Heart right ventricle (tissue), 16 donors: ENCODE results near the gene SLC25A33. TPM values are rescaled to one million over a fixed set of nuclear protein-coding genes. Genes with fewer than 3 reads are reported as not detected.

ENCODE experiments used
- ATAC-seq, 8 donors: fragments of 200-7000 bp; cut with Tn5 transposase; one replicate each; pipeline ENCODE4 v1.9.1; 2020; ENCODE audit warnings: mild to moderate bottlenecking in 8 of 8, moderate library complexity in 8 of 8, moderate number of reproducible peaks in 1 of 8
- DNase-seq, 2 donors: peaks; one replicate each; pipeline ENCODE4 v3.0.0-alpha.2; 2020
- H3K27ac ChIP-seq, 10 donors: fragments of 200-600 bp; sonication (generic) in 2 of 10; one replicate each; pipeline versions ENCODE4 v1.5.0 to v1.8.0; 2020 to 2022; ENCODE audit warnings: mild to moderate bottlenecking in 3 of 10
- H3K27me3 ChIP-seq, 7 donors: fragments of 200-600 bp; one replicate each; pipeline ENCODE4 v1.8.0; 2021 to 2022; ENCODE audit warnings: mild to moderate bottlenecking in 2 of 7
- H3K36me3 ChIP-seq, 9 donors: fragments of 200-600 bp; sonication (generic) in 1 of 9; one replicate each; pipeline versions ENCODE4 v1.5.0 to v1.8.0; 2020 to 2022; ENCODE audit warnings: mild to moderate bottlenecking in 2 of 9
- H3K4me1 ChIP-seq, 9 donors: fragments of 200-600 bp; sonication (generic) in 1 of 9; one replicate each; pipeline versions ENCODE4 v1.5.0 to v1.8.0; 2020 to 2022; ENCODE audit warnings: mild to moderate bottlenecking in 4 of 9
- H3K4me3 ChIP-seq, 10 donors: fragments of 200-600 bp; sonication (generic) in 2 of 10; one replicate each; pipeline versions ENCODE4 v1.5.0 to v1.8.0; 2020 to 2022; ENCODE audit warnings: mild to moderate bottlenecking in 7 of 10, moderate library complexity in 2 of 10
- H3K9me3 ChIP-seq, 11 donors: fragments of 200-600 bp in 10 of 11; sonication (generic) in 2 of 11; one replicate each; pipeline versions ENCODE4 v1.5.0 to v1.8.0; 2013 to 2022; ENCODE audit warnings: mild to moderate bottlenecking in 2 of 11, control low read depth in 1 of 11, moderate library complexity in 1 of 11
- WGBS, 2 donors: extraction: QIAGEN DNeasy Blood & Tissue Kit; methylation state at CpG; one replicate each; pipeline ENCODE4 v1.1.7; 2013; ENCODE audit warnings: inconsistent platforms in 1 of 2; 5-methylcytosine and 5-hydroxymethylcytosine counted together
- intact Hi-C, 10 donors: fragments of 100-400 bp; cut with DNase I; formaldehyde crosslinking; loops; one replicate each; pipeline versions ENCODE4 v1.11.1 to v1.14.2; 2022
- long read RNA-seq, 3 donors: library from polyadenylated mRNA; unstranded; transcript quantifications; one replicate each; pipeline ENCODE4 v2.0.0, GENCODE V29; 2020 to 2021
- polyA plus RNA-seq, 2 donors: library from polyadenylated mRNA; stranded (reverse); fragments of 200-250 nt; gene quantifications; one replicate each; pipeline ENCODE4 v1.2.3, GENCODE V29; 2013
- total RNA-seq, 10 donors: library from RNA; stranded (reverse); fragmentation: NEBNext Ultra II Directional in 3 of 10; extraction: Animal tissue kit (Norgen Biotek cat#: 25700) in 3 of 10; gene quantifications; one replicate each; pipeline versions ENCODE4 v1.2.1 to v1.2.4, GENCODE V29; 2021 to 2023
- TF ChIP-seq, protein P1 (sequence below), 9 donors: fragments of 200-600 bp; sonication (generic) in 2 of 9; IDR thresholded peaks; one replicate each; pipeline versions ENCODE4 v1.5.0 to v1.8.0; 2021 to 2022; ENCODE audit warnings: antibody characterized with exemption in 9 of 9, mild to moderate bottlenecking in 5 of 9, moderate library complexity in 1 of 9
- donor health status: Arrhythmogenic right ventricular cardiomyopathy.
- donor health status: ischemic (EF 13 %, LVEDD 7.1; RV severe dilation, severe dysfunction).
- donor health status: healthy with polysubstance abuse.
- donor health status: DM: no; HTN: yes; CAD: no.
- donor health status: DM: no; HTN: no; CAD: no.
- donor health status: ischemic (EF 25% LVEDD 6.9; RV normal size, moderate dysfunction).
- donor health status: ischemic (EF 25% LVEDD 5.7; RV mildly dilated, moderate dysfunction).
- donor health status: healthy.
- donor health status: DM: yes; HTN: yes; CAD: no.
- donor health status: Ischemic cardiomyopathy.
- donor health status: ischemic (EF 35%, LVEDD 5.7; RV mildly dilated, moderate dysfunction).
- donor health status: nonischemic (EF 11% LVEDD 7.7; RV severe dilation, severe dysfunction).
- donor health status: DM: yes; HTN: yes; CAD: no.
- donor health status: PGD.
- donor health status: ischemic (EF 29% LVEDD 5.4; RV normal size, mild dysfunction).
- donor health status: nonischemic (EF 23%, LVEDD 6.1; RV moderate dilation, normal function).

SLC25A33 gene, protein sequence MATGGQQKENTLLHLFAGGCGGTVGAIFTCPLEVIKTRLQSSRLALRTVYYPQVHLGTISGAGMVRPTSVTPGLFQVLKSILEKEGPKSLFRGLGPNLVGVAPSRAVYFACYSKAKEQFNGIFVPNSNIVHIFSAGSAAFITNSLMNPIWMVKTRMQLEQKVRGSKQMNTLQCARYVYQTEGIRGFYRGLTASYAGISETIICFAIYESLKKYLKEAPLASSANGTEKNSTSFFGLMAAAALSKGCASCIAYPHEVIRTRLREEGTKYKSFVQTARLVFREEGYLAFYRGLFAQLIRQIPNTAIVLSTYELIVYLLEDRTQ
- 1 to 10 TPM; 2.8 to 7.7 (median 5.4) TPM for total RNA-seq
- 1 to 10 TPM; 2.9 to 5.7 TPM for polyA plus RNA-seq
- long read RNA-seq, donor 1, transcript SLC25A33-201 (7 exons, 3,854 nt), result major isoform, 5 of 7 reads
- long read RNA-seq, donor 1, partial matches to known transcripts, result 0 of 7 reads
- long read RNA-seq, donor 1, other reads (novel, unspliced or antisense), result 2 of 7 reads
- long read RNA-seq, donor 2, transcript SLC25A33-201 (7 exons, 3,854 nt), result major isoform, 7 of 14 reads
- long read RNA-seq, donor 2, partial matches to known transcripts, result 1 of 14 reads
- long read RNA-seq, donor 2, other reads (novel, unspliced or antisense), result 6 of 14 reads
- long read RNA-seq, donor 3, partial matches to known transcripts, result 0 of 9 reads
- long read RNA-seq, donor 3, other reads (novel, unspliced or antisense), result 9 of 9 reads

DNA sequence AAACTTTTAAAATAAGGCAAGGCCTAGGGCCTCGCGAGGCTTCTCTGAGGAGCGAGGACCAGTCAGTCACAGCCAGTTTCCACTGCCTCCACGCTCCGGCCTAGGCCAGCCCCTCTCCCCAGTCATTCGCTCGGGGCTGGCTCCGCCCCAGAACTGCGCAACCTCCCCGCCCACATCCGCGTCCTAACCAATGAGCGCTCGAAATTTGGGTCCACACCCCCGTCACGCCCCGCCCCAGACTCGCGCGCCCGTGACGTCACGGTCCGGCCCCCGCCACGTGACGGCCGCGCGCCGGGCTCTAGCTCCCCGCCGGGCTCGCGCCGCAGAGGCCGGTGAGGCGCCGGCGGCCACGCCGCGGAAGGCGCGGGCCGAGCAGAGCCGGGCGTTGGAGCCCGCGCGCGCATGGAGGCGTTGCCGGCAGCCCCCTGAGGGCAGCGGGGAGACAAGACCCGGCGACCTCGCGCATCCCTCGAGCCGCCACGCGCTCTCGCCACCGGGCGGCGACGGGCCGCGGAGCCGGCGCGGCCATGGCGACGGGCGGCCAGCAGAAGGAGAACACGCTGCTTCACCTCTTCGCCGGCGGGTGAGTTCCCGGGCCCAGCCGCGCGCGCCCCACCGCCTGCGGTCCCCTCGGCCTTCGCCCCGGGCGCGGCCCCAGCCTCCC is at the start of gene SLC25A33:
SLC25A33 (plus strand) TSS at position 301 of the 664 bp plus-strand sequence; CDS start at position 528, 227 bp downstream.
- intact Hi-C loops, result loop anchor here in 2 of 10 donors (2.0 to 5.0 kb wide), 2 partner anchors 33 to 50 kb away; partner anchors contain the start of gene TMEM201 (in 1 of the 2)
- Histone ChIP-seq H3K27me3 (no peaks in the 10 kb centered on the region), H3K4me1 (peaks cover 5 to 42% (median 29%) of the 10 kb centered on the region in 9 donors), H3K27ac (peak within 1 kb of the TSS; percentile 32 to 95 (median 86)), H3K4me3 (peak within 1 kb of the TSS; percentile 56 to 92 (median 82)), H3K9me3 (no peaks in the 10 kb centered on the region), H3K36me3 (no peaks in the 10 kb centered on the region)
- 1% methylated on average over 44 to 92 of the region's 92 CpGs for WGBS, 2 donors
- DNase-seq, result peak; percentile 98
- TF ChIP-seq, protein P1, sequence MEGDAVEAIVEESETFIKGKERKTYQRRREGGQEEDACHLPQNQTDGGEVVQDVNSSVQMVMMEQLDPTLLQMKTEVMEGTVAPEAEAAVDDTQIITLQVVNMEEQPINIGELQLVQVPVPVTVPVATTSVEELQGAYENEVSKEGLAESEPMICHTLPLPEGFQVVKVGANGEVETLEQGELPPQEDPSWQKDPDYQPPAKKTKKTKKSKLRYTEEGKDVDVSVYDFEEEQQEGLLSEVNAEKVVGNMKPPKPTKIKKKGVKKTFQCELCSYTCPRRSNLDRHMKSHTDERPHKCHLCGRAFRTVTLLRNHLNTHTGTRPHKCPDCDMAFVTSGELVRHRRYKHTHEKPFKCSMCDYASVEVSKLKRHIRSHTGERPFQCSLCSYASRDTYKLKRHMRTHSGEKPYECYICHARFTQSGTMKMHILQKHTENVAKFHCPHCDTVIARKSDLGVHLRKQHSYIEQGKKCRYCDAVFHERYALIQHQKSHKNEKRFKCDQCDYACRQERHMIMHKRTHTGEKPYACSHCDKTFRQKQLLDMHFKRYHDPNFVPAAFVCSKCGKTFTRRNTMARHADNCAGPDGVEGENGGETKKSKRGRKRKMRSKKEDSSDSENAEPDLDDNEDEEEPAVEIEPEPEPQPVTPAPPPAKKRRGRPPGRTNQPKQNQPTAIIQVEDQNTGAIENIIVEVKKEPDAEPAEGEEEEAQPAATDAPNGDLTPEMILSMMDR (IDR thresholded peaks at IDR 0.05), result no peak
- peak; percentile 98 to 100 (median 99) for ATAC-seq

DNA sequence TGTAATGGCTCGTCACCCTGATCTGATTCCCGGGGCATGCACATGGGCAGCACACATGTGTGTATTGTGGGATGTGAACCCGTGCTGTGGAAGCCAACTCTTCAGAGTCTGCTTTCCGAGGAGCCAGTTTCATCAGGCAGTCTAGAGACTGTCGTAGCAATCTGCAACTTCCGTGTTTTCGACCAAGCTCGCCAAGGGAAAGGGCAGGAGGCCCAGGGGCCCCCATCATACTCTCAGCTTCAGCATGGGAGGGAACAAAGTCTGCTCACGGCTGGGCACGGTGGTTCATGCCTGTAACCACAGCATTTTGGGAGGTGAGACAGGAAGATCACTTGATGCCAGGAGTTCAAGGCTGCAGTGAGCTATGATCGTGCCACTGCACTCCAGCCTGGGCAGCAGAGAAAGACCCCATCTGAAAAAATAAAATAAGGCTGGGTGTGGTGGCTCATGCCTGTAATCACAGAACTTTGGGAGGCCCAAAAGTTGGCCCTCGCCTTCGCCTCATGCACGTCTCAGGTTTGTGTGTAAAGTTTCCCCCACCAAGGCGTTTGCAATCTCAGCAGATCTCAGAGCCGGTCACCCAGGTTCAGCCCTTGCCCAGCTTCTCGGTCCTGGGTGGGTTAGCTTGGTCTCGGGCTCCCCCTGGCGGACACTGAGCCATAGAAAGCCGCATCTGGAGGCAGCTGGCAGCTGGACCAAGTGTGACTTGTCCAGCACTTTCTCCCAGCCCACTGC is 48.5 kb upstream of the SLC25A33 start:
- ATAC-seq (peak; percentile 82 to 93 (median 90)), DNase-seq (peak; percentile 89 to 92)
- no peak overlapping the region for H3K27ac ChIP-seq
- no peak overlapping the region for H3K4me3 ChIP-seq
- peaks cover 0 to 11% (median 0%) of the 10 kb centered on the region in 7 donors for H3K27me3 ChIP-seq
- TF ChIP-seq, protein P1 (IDR thresholded peaks at IDR 0.05), result peak; percentile 78 to 94 (median 90)
- H3K4me1 ChIP-seq, result peaks cover 0 to 15% (median 8%) of the 10 kb centered on the region in 9 donors
- intact Hi-C loops, result loop anchor here in 9 of 10 donors (1.0 to 10.0 kb wide), 9 partner anchors 82 to 376 kb away; partner anchors contain the start of gene H6PD (in 1 of the 9)
- no peaks in the 10 kb centered on the region for H3K9me3 ChIP-seq
- 42 to 46% methylated on average over 20 of the region's 20 CpGs for WGBS, 2 donors
- no peaks in the 10 kb centered on the region for H3K36me3 ChIP-seq

DNA sequence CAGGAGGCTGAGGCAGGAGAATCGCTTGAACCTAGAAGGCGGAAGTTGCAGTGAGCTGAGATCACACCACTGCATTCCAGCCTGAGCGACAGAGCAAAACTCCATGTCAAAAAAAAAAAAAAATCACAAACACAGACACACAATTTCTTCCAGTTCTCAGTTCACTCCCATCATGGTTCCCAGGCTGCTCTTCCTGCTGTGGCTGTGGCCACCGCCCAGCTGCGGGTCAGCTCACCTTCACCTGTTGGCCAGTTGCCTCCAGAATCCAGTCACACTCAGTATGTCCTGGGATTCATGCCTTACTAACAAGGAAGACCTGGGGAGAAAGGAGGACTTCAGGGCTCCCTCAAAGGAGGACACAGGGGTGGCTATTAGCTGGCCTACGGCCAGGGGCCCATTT is 45.9 kb upstream of the SLC25A33 start:
- no peak overlapping the region for H3K4me3 ChIP-seq
- H3K27me3 ChIP-seq, result peaks cover 0 to 12% (median 0%) of the 10 kb centered on the region in 7 donors
- WGBS, 2 donors, result 89 to 94% methylated on average over 6 of the region's 6 CpGs
- TF ChIP-seq, protein P1 (IDR thresholded peaks at IDR 0.05), result no peak
- H3K36me3 ChIP-seq, result no peaks in the 10 kb centered on the region
- no peaks in the 10 kb centered on the region for H3K9me3 ChIP-seq
- ATAC-seq (no peak), DNase-seq (no peak)
- intact Hi-C loops, result loop anchor here in 6 of 10 donors (5.0 to 10.0 kb wide), 4 partner anchors 79 to 379 kb away; no protein-coding TSS in a partner anchor
- peaks cover 0 to 15% (median 8%) of the 10 kb centered on the region in 9 donors for H3K4me1 ChIP-seq
- no peak overlapping the region for H3K27ac ChIP-seq
